Vagina (tissue), 2 donors: ENCODE results near the gene ADSS2.

Source experiments
- POLR2A ChIP-seq, 2 donors: fragments of 450-650 bp; IDR thresholded peaks; one replicate each; pipeline ENCODE4 v1.6.1; 2017; ENCODE audit warnings: antibody characterized with exemption in 2 of 2, mild to moderate bottlenecking in 2 of 2, moderate library complexity in 2 of 2
- TF ChIP-seq, protein P1 (sequence below), 3 experiments: fragments of 450-650 bp in 2 of 3; fragments of 200-600 bp in 1 of 3; sonication (generic) in 1 of 3; IDR thresholded peaks; one replicate each; pipeline ENCODE4 v1.5.1; 2017 to 2019; ENCODE audit warnings: antibody characterized with exemption in 3 of 3, mild to moderate bottlenecking in 2 of 3, moderate library complexity in 2 of 3

DNA sequence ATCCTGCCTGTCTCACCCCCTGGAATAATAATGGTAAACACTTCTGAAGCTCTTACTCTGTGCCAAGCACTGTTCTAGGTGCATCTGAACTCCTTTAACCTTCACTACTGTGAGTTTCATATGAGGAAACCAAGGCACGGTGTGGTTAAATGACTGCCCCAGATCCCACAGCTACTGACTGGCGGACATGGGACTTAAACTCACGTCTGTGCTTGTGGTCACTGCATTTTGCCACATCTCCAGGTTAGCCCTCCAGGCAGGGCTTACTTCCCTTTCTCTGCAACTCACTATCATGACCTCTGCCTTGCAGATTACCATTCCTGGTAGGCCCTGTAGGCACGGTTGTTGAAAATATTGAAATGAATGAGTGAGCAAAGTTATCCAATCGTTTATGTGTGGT lies 83.4 kb downstream of the ADSS2 start:
- TF ChIP-seq, protein P1, sequence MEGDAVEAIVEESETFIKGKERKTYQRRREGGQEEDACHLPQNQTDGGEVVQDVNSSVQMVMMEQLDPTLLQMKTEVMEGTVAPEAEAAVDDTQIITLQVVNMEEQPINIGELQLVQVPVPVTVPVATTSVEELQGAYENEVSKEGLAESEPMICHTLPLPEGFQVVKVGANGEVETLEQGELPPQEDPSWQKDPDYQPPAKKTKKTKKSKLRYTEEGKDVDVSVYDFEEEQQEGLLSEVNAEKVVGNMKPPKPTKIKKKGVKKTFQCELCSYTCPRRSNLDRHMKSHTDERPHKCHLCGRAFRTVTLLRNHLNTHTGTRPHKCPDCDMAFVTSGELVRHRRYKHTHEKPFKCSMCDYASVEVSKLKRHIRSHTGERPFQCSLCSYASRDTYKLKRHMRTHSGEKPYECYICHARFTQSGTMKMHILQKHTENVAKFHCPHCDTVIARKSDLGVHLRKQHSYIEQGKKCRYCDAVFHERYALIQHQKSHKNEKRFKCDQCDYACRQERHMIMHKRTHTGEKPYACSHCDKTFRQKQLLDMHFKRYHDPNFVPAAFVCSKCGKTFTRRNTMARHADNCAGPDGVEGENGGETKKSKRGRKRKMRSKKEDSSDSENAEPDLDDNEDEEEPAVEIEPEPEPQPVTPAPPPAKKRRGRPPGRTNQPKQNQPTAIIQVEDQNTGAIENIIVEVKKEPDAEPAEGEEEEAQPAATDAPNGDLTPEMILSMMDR (IDR thresholded peaks at IDR 0.05): no peak
- no peak for TF ChIP-seq POLR2A (IDR thresholded peaks at IDR 0.05)
